ENCODE data around the gene VAT1L. TPM values are rescaled to one million over a fixed set of nuclear protein-coding genes. Genes with fewer than 3 reads are reported as not detected.

VAT1L gene
- total RNA-seq, 2 donors from 2014 or later = not detected

GRCh38 chr16:77850636-77851333 lies 62.4 kb downstream of the VAT1L start:
- peaks cover 51% of the 10 kb centered on the region for H3K27me3 Mint-ChIP-seq
- ATAC-seq (no peak), DNase-seq (no peak)
- H3K36me3 Mint-ChIP-seq (ENCODE audit: low read depth) = no peaks in the 10 kb centered on the region
- H3K4me1 Mint-ChIP-seq = peaks cover 2% of the 10 kb centered on the region
- no peaks in the 10 kb centered on the region for H3K9me3 ChIP-seq (ENCODE audit: control insufficient read depth, low read length, poor library complexity, severe bottlenecking)
- no peak overlapping the region for H3K27ac Mint-ChIP-seq
- no peak overlapping the region for H3K4me3 Mint-ChIP-seq

- Mint-ChIP-seq H3K27ac (no peak overlapping the region), H3K4me3 (no peak overlapping the region), H3K4me1 (peaks cover 2% of the 10 kb centered on the region), H3K27me3 (peaks cover 55% of the 10 kb centered on the region), H3K36me3 (ENCODE audit: low read depth) (no peaks in the 10 kb centered on the region)
- H3K9me3 ChIP-seq (ENCODE audit: control insufficient read depth, low read length, poor library complexity, severe bottlenecking) = no peaks in the 10 kb centered on the region
- DNase-seq (no peak), ATAC-seq (no peak)
Observed at GRCh38 chr16:77853161-77853560, 64.8 kb downstream of the VAT1L start.

GRCh38 chr16:77856438-77857160 lies 68.2 kb downstream of the VAT1L start:
- Mint-ChIP-seq H3K4me3 (no peak overlapping the region), H3K36me3 (ENCODE audit: low read depth) (peaks cover 3% of the 10 kb centered on the region), H3K27ac (no peak overlapping the region), H3K27me3 (peaks cover 82% of the 10 kb centered on the region), H3K4me1 (peaks cover 2% of the 10 kb centered on the region)
- no peaks in the 10 kb centered on the region for H3K9me3 ChIP-seq (ENCODE audit: control insufficient read depth, low read length, poor library complexity, severe bottlenecking)
- DNase-seq (no peak), ATAC-seq (no peak)

GRCh38 chr16:77858060-77858459 lies 69.7 kb downstream of the VAT1L start:
- Mint-ChIP-seq H3K27me3 (peaks cover 75% of the 10 kb centered on the region), H3K4me1 (peaks cover 2% of the 10 kb centered on the region), H3K4me3 (no peak overlapping the region), H3K27ac (no peak overlapping the region), H3K36me3 (ENCODE audit: low read depth) (peaks cover 3% of the 10 kb centered on the region)
- H3K9me3 ChIP-seq (ENCODE audit: control insufficient read depth, low read length, poor library complexity, severe bottlenecking) = no peaks in the 10 kb centered on the region
- ATAC-seq = no peak
- DNase-seq = no peak

GRCh38 chr16:77859493-77860232 lies 71.3 kb downstream of the VAT1L start:
- Mint-ChIP-seq H3K36me3 (ENCODE audit: low read depth) (peaks cover 3% of the 10 kb centered on the region), H3K27ac (no peak overlapping the region), H3K27me3 (peaks cover 74% of the 10 kb centered on the region), H3K4me1 (no peaks in the 10 kb centered on the region), H3K4me3 (no peak overlapping the region)
- DNase-seq (no peak), ATAC-seq (no peak)
- no peaks in the 10 kb centered on the region for H3K9me3 ChIP-seq (ENCODE audit: control insufficient read depth, low read length, poor library complexity, severe bottlenecking)

GRCh38 chr16:77860953-77861352 lies 72.6 kb downstream of the VAT1L start:
- H3K9me3 ChIP-seq (ENCODE audit: control insufficient read depth, low read length, poor library complexity, severe bottlenecking) = no peaks in the 10 kb centered on the region
- no peak overlapping the region for H3K27ac Mint-ChIP-seq

GRCh38 chr16:77863250-77863649 lies 74.9 kb downstream of the VAT1L start:
- H3K4me3 Mint-ChIP-seq = no peak overlapping the region
- H3K4me1 Mint-ChIP-seq = peaks cover 5% of the 10 kb centered on the region
- DNase-seq (no peak), ATAC-seq (no peak)
- H3K27me3 Mint-ChIP-seq = peaks cover 55% of the 10 kb centered on the region
- H3K36me3 Mint-ChIP-seq (ENCODE audit: low read depth) = peaks cover 3% of the 10 kb centered on the region
- H3K27ac Mint-ChIP-seq = no peak overlapping the region
- no peaks in the 10 kb centered on the region for H3K9me3 ChIP-seq (ENCODE audit: control insufficient read depth, low read length, poor library complexity, severe bottlenecking)

More at GRCh38 chr16:77860953-77861352, 72.6 kb downstream of the VAT1L start:
- DNase-seq (no peak), ATAC-seq (no peak)
- H3K27me3 Mint-ChIP-seq = peaks cover 71% of the 10 kb centered on the region
- no peak overlapping the region for H3K4me3 Mint-ChIP-seq
- peaks cover 3% of the 10 kb centered on the region for H3K36me3 Mint-ChIP-seq (ENCODE audit: low read depth)
- H3K4me1 Mint-ChIP-seq = no peaks in the 10 kb centered on the region

- H3K27ac Mint-ChIP-seq = no peak overlapping the region
- ATAC-seq = no peak
- no peaks in the 10 kb centered on the region for H3K9me3 ChIP-seq (ENCODE audit: control insufficient read depth, low read length, poor library complexity, severe bottlenecking)
- H3K36me3 Mint-ChIP-seq (ENCODE audit: low read depth) = no peaks in the 10 kb centered on the region
- peaks cover 6% of the 10 kb centered on the region for H3K4me1 Mint-ChIP-seq
- no peak for DNase-seq
- H3K27me3 Mint-ChIP-seq = peaks cover 28% of the 10 kb centered on the region
- H3K4me3 Mint-ChIP-seq = no peak overlapping the region
Observed at GRCh38 chr16:77866752-77867151, 78.4 kb downstream of the VAT1L start.

GRCh38 chr16:77868052-77868451 lies 79.7 kb downstream of the VAT1L start:
- Mint-ChIP-seq H3K4me1 (peaks cover 6% of the 10 kb centered on the region), H3K36me3 (ENCODE audit: low read depth) (no peaks in the 10 kb centered on the region), H3K4me3 (no peak overlapping the region), H3K27ac (no peak overlapping the region), H3K27me3 (peaks cover 26% of the 10 kb centered on the region)
- ATAC-seq (no peak), DNase-seq (no peak)
- H3K9me3 ChIP-seq (ENCODE audit: control insufficient read depth, low read length, poor library complexity, severe bottlenecking) = no peaks in the 10 kb centered on the region

- peaks cover 21% of the 10 kb centered on the region for H3K27me3 Mint-ChIP-seq
Observed at GRCh38 chr16:77868478-77868877, 80.1 kb downstream of the VAT1L start.

GRCh38 chr16:77869997-77870813 lies 81.8 kb downstream of the VAT1L start:
- DNase-seq (no peak), ATAC-seq (no peak)
- Mint-ChIP-seq H3K4me1 (peaks cover 6% of the 10 kb centered on the region), H3K27ac (no peak overlapping the region), H3K27me3 (peaks cover 10% of the 10 kb centered on the region), H3K4me3 (no peak overlapping the region), H3K36me3 (ENCODE audit: low read depth) (no peaks in the 10 kb centered on the region)
- no peaks in the 10 kb centered on the region for H3K9me3 ChIP-seq (ENCODE audit: control insufficient read depth, low read length, poor library complexity, severe bottlenecking)

More at GRCh38 chr16:77868478-77868877, 80.1 kb downstream of the VAT1L start:
- ATAC-seq (no peak), DNase-seq (no peak)
- Mint-ChIP-seq H3K27ac (no peak overlapping the region), H3K4me1 (peaks cover 6% of the 10 kb centered on the region), H3K4me3 (no peak overlapping the region), H3K36me3 (ENCODE audit: low read depth) (no peaks in the 10 kb centered on the region)
- H3K9me3 ChIP-seq (ENCODE audit: control insufficient read depth, low read length, poor library complexity, severe bottlenecking) = no peaks in the 10 kb centered on the region

- no peaks in the 10 kb centered on the region for H3K9me3 ChIP-seq (ENCODE audit: control insufficient read depth, low read length, poor library complexity, severe bottlenecking)
- DNase-seq (no peak), ATAC-seq (no peak)
- Mint-ChIP-seq H3K27ac (no peak overlapping the region), H3K4me3 (no peak overlapping the region), H3K27me3 (peaks cover 12% of the 10 kb centered on the region), H3K36me3 (ENCODE audit: low read depth) (no peaks in the 10 kb centered on the region), H3K4me1 (peaks cover 4% of the 10 kb centered on the region)
Observed at GRCh38 chr16:77871932-77872331, 83.6 kb downstream of the VAT1L start.

- ATAC-seq (no peak), DNase-seq (no peak)
- Mint-ChIP-seq H3K4me3 (no peak overlapping the region), H3K27me3 (peaks cover 14% of the 10 kb centered on the region), H3K27ac (no peak overlapping the region), H3K4me1 (peaks cover 4% of the 10 kb centered on the region), H3K36me3 (ENCODE audit: low read depth) (no peaks in the 10 kb centered on the region)
- H3K9me3 ChIP-seq (ENCODE audit: control insufficient read depth, low read length, poor library complexity, severe bottlenecking) = no peaks in the 10 kb centered on the region
Observed at GRCh38 chr16:77873066-77873465, 84.7 kb downstream of the VAT1L start.

Measured in T-helper 17 cell (primary cell).